ENCODE measurements around the gene SSBP3.

- no peak for TF ChIP-seq CTCF (conservative IDR thresholded peaks at IDR 0.05; ENCODE audit: low read length)
- TF ChIP-seq EZH2phosphoT487 (IDR thresholded peaks at IDR 0.05; ENCODE audit: borderline replicate concordance, low read depth, low read length), result no peak
These were observed 167.2 kb downstream of the SSBP3 start for GRCh38 chr1:54239035-54239383.
